Adipose tissue (tissue), 3 donors: ENCODE data around the gene LILRA1. TPM values are rescaled to one million over a fixed set of nuclear protein-coding genes. Genes with fewer than 3 reads are reported as not detected.
"Not testable (repeated sequence)": the region's sequence is repeated elsewhere in the genome, so short reads cannot be mapped to it uniquely, and the experiment has no call there.

Experiments used
- H3K27ac ChIP-seq: one replicate; pipeline ENCODE4 v1.5.1; 2013; ENCODE audit warnings: low read depth, low read length
- WGBS, 3 donors: extraction: QIAGEN DNeasy Blood & Tissue Kit; methylation state at CpG; one replicate each; pipeline ENCODE4 v1.1.7; 2013; 5-methylcytosine and 5-hydroxymethylcytosine counted together
- polyA plus RNA-seq, 3 donors: library from polyadenylated mRNA; stranded (reverse); fragments of 200-250 nt; gene quantifications; one replicate each; pipeline ENCODE4 v1.2.3, GENCODE V29; 2013
- donor health status: healthy with polysubstance abuse.
- donor health status: Bipolar disorder and iron deficiency.
- donor health status: healthy.

The LILRA1 gene
- 1 to 10 TPM in 2 of 3 donors, under 1 TPM in 1; 0.31 to 2.1 (median 1.3) TPM for polyA plus RNA-seq

DNA sequence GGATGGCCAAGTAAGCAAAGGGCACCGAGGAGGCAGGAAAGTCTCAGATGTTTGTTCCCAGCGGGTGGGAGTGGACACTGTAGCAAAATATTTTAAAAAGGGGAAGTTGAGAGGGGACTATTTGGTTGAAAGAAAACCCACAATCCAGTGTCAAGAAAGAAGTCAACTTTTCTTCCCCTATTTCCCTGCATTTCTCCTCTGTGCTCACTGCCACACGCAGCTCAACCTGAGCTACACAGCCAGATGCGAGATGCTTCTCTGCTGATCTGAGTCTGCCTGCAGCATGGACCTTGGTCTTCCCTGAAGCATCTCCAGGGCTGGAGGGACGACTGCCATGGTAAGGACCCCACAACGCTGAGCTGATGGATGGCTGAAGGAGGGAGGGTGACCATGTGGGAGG lies at the start of gene LILRA1:
Gene LILRA1 (plus strand): TSS at position 188 of the 400 bp plus-strand sequence. CDS start 613 bp downstream, outside the sequence.
- not testable (repeated sequence) for H3K27ac ChIP-seq
- 38 to 73% (median 38%) methylated on average over 5 to 6 of the region's 6 CpGs for WGBS, 3 donors

DNA sequence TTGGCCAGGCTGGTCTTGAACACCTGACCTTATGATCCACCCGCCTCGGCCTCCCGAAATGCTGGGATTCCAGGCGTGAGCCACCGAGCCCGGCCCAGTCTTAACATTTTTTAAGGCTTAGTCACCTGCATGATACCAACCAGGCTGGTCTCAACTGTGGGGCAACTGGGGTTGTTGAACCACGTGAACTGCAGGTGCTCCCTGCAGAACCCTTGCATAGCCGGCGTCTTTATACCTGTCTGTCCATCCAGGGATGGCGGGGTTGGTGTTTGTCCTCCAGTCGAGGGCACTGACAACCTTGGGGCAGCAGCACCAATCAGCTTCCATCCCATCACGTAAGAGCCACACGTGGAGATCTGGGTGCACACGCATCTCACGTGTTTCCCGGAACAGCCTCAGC lies 44.6 kb upstream of the LILRA1 start:
- 76 to 89% (median 88%) methylated on average over 16 of the region's 16 CpGs for WGBS, 3 donors
- no peak overlapping the region for H3K27ac ChIP-seq

DNA sequence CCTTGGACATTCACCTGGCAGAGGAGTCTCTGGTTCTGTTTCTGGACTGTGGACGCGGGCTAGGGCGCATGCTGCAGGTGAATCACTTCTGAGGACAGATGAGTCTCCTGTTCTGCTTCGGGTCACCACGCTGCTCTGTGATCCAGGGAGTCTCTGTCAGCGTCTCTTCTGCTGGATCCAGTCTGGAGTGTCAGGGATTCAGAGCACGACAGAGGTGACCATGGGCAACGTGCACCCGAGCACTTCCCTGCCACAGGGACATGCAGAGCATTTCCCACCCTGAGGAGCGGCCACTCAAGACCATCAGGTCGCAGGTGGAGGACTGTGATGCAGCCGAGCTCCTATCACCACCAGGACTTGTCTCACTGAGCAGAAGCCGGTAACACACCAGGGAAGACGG lies 44.2 kb upstream of the LILRA1 start:
- no peak overlapping the region for H3K27ac ChIP-seq
- WGBS, 3 donors = 66 to 85% (median 77%) methylated on average over 13 to 14 of the region's 14 CpGs

DNA sequence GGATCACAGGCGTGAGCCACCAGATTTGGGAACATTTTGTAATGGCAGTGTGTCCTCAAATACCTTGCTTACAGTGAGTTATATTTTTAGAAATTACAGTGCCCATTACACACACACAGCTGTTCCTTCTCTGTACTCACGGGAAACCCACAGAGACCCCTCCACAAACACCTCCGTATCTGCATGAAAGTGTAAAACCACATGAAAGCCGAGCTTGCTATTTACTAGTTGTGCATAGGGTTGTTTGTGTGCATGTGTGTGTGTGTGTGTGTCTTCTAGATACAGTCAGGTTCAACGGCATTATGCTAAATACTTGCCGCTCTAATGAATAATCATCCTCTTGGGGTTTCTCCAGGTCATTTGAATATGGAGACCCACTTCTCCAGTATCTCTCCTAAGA lies 42.1 kb upstream of the LILRA1 start:
- 75 to 80% (median 78%) methylated on average over 6 of the region's 6 CpGs for WGBS, 3 donors

DNA sequence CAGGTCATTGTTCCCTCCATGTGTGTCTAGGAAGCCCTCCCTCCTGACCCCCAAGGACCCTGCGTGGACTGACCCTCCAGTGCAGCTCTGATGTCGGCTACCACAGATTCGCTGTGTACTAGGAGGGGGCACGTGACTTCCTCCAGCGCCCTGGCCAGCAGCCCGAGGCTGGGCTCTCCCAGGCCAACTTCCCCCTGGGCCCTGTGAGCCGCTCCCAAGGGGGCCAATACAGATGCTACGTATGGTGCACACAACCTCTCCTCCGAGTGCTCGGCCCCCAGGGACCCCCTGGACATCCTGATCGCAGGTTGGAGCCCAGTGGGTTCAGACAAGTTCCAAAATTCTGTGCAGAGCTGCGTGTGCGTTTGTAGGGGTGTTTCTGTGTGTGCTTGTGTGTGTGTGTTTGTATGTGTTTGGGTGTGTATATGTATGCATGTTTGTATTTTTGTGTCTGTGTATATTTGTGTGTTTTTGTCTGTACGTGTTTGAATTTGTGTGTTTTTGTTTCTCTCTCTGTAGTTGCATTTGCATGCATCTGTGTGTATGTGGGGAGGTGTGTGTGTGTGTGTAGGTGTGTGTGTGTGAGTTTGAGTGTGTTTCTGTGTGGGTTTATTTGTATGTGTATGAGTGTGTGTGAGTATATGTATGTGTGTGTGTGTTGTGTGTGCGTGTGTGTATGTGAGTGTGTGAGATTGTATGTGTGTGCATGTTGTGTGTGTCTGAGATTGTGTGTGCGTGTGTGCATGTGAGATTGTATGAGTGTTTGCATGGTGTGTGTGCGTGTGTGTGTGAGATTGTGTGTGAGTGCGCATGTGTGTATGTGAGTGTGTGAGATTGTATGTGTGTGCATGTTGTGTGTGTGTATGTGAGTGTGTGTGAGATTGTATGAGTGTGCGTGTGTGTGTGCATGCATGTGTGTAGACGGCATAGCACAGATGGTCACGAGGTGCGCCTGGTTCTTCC lies 41.2 kb upstream of the LILRA1 start:
- 62 to 78% (median 69%) methylated on average over 21 to 22 of the region's 22 CpGs for WGBS, 3 donors

More for the DNA sequence above, 42.1 kb upstream of the LILRA1 start:
- no peak overlapping the region for H3K27ac ChIP-seq

DNA sequence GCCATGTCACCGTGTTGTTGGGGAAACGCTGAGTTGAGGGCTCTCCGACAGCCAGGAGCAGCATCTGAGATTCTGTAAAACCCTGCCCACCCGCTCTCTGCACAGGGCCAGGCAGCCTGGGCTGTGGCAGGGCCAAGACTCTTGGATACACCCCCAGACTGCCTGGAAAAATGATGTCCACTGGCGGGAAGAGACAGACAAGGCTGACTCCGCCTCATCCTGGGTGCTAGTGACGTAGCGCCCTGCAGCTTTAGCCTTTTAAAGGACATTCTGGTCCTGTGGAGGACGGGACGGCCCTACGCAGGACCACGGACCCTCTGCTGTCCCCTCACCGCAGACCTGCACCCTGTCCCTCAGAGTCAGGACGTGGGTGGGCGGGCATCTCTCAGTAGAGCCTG lies 40.5 kb upstream of the LILRA1 start:
- WGBS, 3 donors = 80 to 85% (median 84%) methylated on average over 15 of the region's 15 CpGs
- no peak overlapping the region for H3K27ac ChIP-seq

More for the DNA sequence above, 41.2 kb upstream of the LILRA1 start:
- H3K27ac ChIP-seq = no peak overlapping the region

DNA sequence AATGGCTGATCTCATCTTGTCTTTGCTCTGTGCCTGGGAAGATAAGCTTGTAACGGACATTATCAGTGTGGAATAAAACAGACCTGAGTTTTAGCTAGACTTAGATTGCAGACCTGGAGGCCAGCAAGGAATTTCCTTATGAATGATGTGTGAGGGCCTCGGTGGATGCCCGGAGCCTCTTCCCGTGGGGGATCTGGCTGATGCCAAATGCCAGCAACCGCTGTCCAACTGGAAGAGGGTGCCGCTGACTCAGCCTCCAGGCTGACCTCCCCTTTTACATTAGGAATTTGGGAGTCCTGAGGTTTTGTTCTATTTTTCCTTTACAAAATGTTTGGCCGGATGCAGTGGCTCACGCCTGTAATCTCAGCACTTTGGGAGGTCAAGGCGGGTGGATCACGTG lies 39.4 kb upstream of the LILRA1 start:
- 63 to 91% (median 72%) methylated on average over 10 of the region's 10 CpGs for WGBS, 3 donors
- H3K27ac ChIP-seq = no peak overlapping the region

DNA sequence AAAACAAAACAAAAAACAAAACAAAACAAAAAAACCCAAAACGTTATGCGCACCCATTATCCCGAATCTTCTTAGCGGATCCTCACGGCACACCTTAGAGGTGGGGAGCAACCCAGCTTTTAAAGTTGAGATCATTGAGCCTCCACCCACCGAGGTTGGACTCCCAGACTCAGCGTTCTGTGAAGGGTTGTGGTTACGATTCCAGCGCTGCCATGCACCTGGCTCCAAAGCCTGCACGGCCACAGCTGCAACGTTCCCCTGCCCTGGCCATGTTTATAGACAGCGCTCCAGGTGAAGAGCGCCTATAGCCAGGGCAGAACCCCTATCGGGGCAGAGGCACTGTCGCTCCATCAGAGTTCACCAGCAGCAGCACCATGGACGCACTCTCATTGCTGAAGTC lies 38.5 kb upstream of the LILRA1 start:
- 79 to 88% (median 84%) methylated on average over 16 of the region's 16 CpGs for WGBS, 3 donors
- H3K27ac ChIP-seq = no peak overlapping the region

DNA sequence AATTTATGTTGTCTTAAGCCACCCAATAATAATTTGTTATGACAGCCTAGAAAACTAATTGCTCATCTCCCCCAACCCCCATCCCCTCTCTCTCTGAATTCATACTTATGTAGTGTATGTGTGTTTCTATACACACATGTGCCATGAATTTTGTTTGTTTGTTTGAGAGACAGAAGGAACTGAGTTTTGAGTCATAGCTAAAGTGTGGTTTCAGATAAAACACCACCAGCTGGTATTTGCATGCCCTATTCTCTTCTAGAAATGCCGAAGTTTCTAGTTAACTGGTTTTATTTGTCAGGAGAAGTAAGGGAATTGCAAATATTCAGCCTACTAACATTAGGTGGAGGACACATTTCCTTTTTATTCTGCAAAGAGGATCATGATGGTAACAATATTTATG lies 37.2 kb upstream of the LILRA1 start:
- H3K27ac ChIP-seq = no peak overlapping the region
- WGBS, 3 donors = 65 to 80% (median 77%) methylated on average over 1 of the region's 1 CpG

DNA sequence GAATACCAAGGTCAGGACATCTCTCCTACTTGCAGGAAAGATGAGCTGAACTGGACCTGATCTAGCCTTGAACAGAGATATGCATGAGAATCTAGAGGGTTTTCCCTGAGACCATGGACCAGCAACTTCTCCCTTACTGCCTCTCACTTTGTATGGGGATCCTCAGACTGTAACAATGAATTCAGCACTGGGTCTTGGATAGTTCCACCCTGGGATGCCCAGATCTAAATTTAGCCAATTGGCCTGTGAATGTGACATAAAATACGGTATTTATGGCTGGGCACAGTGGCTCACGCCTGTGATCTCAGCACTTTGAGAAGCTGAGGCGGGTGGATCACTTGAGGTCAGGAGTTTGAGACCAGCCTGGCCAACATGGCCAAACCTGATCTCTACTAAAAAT lies 35.1 kb upstream of the LILRA1 start:
- no peak overlapping the region for H3K27ac ChIP-seq
- WGBS, 3 donors = 46 to 64% (median 64%) methylated on average over 3 of the region's 3 CpGs

DNA sequence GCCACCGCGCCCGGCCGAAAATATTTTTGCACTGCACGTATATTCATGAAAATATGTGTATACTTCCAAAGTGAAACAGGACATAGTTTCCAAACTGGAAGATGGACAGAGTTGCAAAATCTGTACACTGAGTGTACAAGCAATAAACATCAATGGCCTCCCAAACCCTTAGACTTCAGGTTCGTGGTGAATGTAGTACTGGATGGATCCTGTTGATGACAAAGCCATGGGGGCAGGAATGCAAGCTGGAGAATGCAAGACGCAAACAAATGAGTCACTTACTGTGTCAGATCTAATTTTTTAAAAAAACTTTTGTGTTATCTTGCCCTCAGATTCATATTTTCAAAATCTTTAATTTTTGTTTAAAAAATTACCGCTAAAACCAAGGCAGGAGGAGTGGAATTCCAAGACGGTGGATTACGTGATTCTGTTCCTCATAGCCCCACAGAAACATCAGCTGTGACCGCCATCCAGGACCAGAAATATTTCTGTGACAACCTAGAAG lies 32.5 kb upstream of the LILRA1 start:
- no peak overlapping the region for H3K27ac ChIP-seq
- WGBS, 3 donors = 86 to 90% (median 89%) methylated on average over 11 of the region's 11 CpGs

DNA sequence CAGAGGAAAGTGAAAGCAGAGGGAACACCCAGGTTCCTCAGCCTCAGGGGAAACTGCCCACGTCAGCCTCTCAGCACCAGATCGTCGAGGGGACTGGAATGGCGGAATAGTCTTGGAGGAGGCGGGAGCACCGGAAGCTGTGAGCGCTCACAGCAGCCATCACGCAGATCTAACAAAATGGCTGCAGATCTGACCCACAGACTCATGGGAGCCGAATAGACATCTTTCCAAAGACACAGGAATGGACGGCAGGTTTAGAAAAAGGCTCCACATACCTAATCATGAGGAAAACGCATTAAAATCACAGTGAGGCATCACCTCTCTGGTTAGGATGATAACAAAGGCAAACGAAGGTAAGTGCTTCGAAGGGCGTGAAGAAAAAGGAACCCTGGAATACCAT lies 31.6 kb upstream of the LILRA1 start:
- no peak overlapping the region for H3K27ac ChIP-seq
- WGBS, 3 donors = 78 to 86% (median 83%) methylated on average over 14 of the region's 14 CpGs

DNA sequence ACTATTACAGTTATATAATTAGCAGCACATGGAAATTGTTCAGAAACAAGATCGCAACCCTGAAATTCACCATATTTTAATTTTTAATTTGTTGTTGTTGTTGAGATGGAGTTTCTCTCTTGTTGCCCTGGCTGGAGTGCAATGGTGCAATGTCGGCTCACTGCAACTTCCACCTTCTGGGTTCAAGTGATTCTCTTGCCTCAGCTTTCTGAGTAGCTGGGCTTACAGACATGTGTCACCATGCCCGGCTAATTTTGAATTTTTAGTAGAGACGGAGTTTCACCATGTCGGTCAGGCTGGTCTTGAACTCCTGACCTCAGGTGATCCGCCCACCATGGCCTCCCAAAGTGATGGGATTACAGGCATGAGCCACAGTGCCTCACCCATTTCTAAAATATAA lies 30.2 kb upstream of the LILRA1 start:
- WGBS, 3 donors = 74 to 93% (median 88%) methylated on average over 6 of the region's 6 CpGs

DNA sequence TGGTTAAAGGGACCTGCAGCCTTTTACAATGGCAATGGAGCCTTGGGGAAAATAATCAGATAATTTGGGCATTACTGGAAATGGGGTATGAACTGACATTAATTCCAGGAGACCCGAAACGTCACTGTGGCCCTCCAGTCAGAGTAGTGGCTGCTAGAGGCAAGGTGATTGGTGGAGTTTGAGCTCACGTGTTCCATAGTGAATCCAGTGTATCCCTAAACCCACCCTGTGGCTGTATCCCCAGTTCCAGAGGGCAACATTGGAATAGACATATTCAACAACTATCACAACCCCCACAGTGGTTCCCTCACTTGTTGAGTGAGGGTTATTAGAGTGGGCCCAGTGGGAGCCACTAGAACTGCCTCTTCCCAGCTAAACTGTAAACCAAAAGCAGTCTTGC lies 23.1 kb upstream of the LILRA1 start:
- H3K27ac ChIP-seq = no peak overlapping the region
- WGBS, 3 donors = 57 to 83% (median 77%) methylated on average over 3 of the region's 3 CpGs

More for the DNA sequence above, 30.2 kb upstream of the LILRA1 start:
- H3K27ac ChIP-seq = not testable (repeated sequence)

DNA sequence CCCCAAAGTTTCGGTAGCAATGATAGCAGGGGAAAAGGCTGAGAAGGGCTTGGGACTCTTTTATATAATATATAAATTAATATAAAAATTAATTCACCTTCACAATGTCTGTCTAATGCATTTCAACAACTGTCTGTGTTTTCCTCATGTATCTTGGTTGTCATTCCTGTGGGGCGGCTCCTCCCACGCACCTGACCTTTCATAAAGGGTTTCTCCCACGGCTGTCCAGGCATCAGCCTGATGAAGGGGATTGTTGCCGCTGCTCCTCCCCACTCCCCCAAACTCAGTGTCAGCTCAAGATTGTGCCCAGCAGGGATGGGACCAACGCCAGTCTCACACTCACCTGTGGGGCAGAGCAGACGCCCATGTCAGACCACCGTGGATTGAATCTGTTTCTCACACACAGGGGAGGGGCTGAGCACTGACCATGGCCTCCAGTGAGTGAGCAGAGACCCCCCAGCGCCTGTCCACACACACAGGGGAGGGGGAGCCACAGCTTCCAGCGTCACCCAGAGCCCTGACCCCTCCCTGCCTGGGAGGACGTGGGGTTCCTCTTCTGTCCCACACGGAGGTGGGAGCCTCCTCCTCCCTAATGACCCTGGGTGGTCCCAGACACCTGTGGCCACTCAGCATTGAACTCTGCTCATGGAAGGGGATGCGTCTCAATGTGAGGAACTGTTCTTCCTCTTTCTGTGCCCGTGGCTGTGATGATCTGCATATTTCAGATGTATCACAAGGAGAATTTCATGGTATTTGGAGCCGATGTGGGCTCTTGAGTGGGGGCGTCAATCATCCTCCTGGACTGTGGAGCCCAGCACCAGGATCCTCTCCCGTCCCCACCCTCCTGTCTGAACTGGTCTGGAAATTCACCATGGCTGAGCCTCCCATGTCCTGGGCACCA lies 21.5 kb upstream of the LILRA1 start:
- not testable (repeated sequence) for H3K27ac ChIP-seq
- 51 to 57% (median 53%) methylated on average over 17 of the region's 17 CpGs for WGBS, 3 donors

DNA sequence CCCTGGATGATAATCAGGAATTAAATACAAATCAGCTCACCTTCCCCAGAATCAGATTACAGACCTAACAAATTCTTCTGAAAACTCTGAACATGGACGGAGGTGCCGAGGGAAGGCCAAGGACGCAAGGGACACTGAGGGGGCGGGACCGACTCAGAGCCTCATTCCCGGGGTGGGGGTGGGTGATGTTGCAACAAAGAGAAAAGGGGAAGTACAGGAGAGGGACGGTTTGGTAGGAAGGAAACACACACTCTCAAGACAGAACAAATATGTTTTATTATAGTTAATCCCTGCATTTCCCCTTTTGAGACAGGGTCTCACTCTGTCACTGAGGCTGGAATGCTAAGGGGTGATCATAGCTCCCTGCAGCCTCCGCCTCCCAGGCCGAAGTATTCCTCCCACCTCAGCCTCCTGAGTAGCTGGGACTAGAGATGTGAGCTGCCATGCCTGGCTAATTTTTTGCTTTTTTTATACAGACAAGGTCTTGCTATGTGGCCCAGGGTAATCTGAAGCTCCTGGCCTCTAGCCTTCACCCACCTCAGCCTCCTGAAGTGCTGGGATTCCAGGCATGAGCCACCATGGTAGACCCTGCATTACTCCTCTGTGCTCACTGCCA lies 20.6 kb upstream of the LILRA1 start:
- H3K27ac ChIP-seq = peak overlapping the region; percentile 6
- WGBS, 3 donors = 27 to 48% (median 46%) methylated on average over 9 of the region's 9 CpGs

DNA sequence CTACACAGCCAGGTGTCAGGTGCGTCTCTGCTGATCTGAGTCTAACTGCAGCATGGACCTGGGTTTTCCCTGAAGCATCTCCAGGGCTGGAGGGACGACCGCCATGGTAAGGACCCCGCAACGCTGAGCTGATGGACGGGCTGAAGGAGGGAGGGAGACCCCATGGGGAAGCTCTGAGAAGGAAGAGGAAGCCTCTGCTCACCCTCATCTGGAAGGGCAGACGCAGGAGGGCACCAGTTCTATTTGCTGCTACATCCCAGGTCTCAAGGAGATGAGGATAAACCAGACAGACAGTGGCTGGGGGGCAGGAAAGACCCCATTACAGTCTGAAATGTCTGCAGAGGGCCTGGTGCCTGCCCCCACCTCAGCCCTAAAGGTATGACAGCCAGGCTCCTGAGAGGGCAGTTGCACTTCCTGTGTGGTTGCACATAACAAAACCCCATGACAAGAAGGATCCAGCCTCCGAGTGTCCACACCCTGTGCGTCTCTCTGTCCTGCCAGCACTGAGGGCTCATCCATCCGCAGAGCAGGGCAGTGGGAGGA lies 20.0 kb upstream of the LILRA1 start, which contains the start of gene LILRA2:
Gene LILRA2 (plus strand): TSS at position 461 of the 543 bp plus-strand sequence. CDS start 89 bp downstream, outside the sequence.
- H3K27ac ChIP-seq = peak within 1 kb of the TSS; percentile 6
- WGBS, 3 donors = 35 to 57% (median 42%) methylated on average over 10 of the region's 10 CpGs

DNA sequence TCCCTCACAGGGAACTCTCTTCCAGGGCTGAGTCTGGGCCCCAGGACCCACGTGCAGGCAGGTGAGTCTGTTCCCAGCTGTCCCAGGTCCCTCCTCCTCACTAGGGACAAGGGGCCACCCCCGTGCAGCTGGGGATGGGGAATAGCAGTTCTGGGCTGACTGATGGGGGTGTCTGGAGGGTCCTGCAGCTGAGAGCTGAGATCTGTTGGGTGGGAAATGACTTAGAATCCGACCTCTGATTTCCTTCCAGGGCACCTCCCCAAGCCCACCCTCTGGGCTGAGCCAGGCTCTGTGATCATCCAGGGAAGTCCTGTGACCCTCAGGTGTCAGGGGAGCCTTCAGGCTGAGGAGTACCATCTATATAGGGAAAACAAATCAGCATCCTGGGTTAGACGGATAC lies 19.4 kb upstream of the LILRA1 start:
- WGBS, 3 donors = 23 to 36% (median 28%) methylated on average over 4 of the region's 4 CpGs
- H3K27ac ChIP-seq = no peak overlapping the region
